H9 (cell line): ENCODE measurements around the gene IL1RAP. TPM values are rescaled to one million over a fixed set of nuclear protein-coding genes. Genes with fewer than 3 reads are reported as not detected.

ENCODE experiments used
- DNase-seq: peaks from one replicate; pipeline ENCODE4 v3.0.0-alpha.2; 2017
- H2AFZ ChIP-seq: one replicate; pipeline ENCODE4 v1.6.1; 2013; ENCODE audit warnings: mild to moderate bottlenecking, low read length, control low read depth, moderate library complexity
- H2AK5ac ChIP-seq: 2 replicates; pipeline ENCODE4 v1.6.1; 2013; ENCODE audit warnings: low read length, control low read depth, mixed read lengths; ENCODE audit not compliant: insufficient read length
- H2BK120ac ChIP-seq: one replicate; pipeline ENCODE4 v1.6.1; 2013; ENCODE audit warnings: low read depth, mild to moderate bottlenecking, low read length, control low read depth, inconsistent platforms; ENCODE audit not compliant: poor library complexity, severe bottlenecking
- H2BK12ac ChIP-seq: 2 replicates; pipeline ENCODE4 v1.6.1; 2013; ENCODE audit warnings: low read length, control low read depth, mixed read lengths, low read depth; ENCODE audit not compliant: insufficient read length
- H2BK15ac ChIP-seq: 2 replicates; pipeline ENCODE4 v1.6.1; 2013; ENCODE audit warnings: low read depth, low read length, control low read depth
- H2BK20ac ChIP-seq: one replicate; pipeline ENCODE4 v1.6.1; 2013; ENCODE audit warnings: low read depth, mild to moderate bottlenecking, low read length, control low read depth, inconsistent platforms; ENCODE audit not compliant: poor library complexity, severe bottlenecking
- H2BK5ac ChIP-seq: 2 replicates; pipeline ENCODE4 v1.6.1; 2013; ENCODE audit warnings: low read length, control low read depth, mixed read lengths; ENCODE audit not compliant: insufficient read length
- H3K14ac ChIP-seq: 2 replicates; pipeline ENCODE4 v1.6.1; 2013; ENCODE audit warnings: low read length, control low read depth; ENCODE audit not compliant: insufficient read depth
- H3K18ac ChIP-seq: 2 replicates; pipeline ENCODE4 v1.6.1; 2013; ENCODE audit warnings: low read depth, mild to moderate bottlenecking, mixed read lengths, low read length, control low read depth; ENCODE audit not compliant: insufficient read length
- H3K23ac ChIP-seq: 2 replicates; pipeline ENCODE4 v1.6.1; 2013; ENCODE audit warnings: low read length, control low read depth, mixed read lengths, low read depth; ENCODE audit not compliant: insufficient read length
- H3K23me2 ChIP-seq: 2 replicates; pipeline ENCODE4 v1.6.1; 2013; ENCODE audit warnings: low read depth, mild to moderate bottlenecking, mixed read lengths, low read length, control low read depth; ENCODE audit not compliant: insufficient read length, poor library complexity, severe bottlenecking
- H3K27ac ChIP-seq: 2 replicates; pipeline ENCODE4 v1.5.1; 2013; ENCODE audit warnings: low read length, control low read depth, mixed read lengths, low read depth; ENCODE audit not compliant: insufficient read length
- H3K27me3 ChIP-seq: 2 replicates; pipeline ENCODE4 v1.6.1; 2013; ENCODE audit warnings: low read length, control low read depth, inconsistent platforms; ENCODE audit not compliant: insufficient read depth
- H3K4ac ChIP-seq: 2 replicates; pipeline ENCODE4 v1.6.1; 2013; ENCODE audit warnings: low read depth, mild to moderate bottlenecking, control low read depth, inconsistent platforms, low read length, moderate library complexity
- H3K4me1 ChIP-seq: 2 replicates; pipeline ENCODE4 v1.6.1; 2013; ENCODE audit warnings: low read length, control low read depth, inconsistent platforms; ENCODE audit not compliant: insufficient read depth
- H3K4me2 ChIP-seq: 2 replicates; pipeline ENCODE4 v1.6.1; 2013; ENCODE audit warnings: low read length, control low read depth, mixed read lengths; ENCODE audit not compliant: insufficient read length, insufficient read depth
- H3K56ac ChIP-seq: 2 replicates; pipeline ENCODE4 v1.6.1; 2013; ENCODE audit warnings: low read depth, mild to moderate bottlenecking, mixed read lengths, low read length, control low read depth; ENCODE audit not compliant: insufficient read length
- H3K79me1 ChIP-seq: 2 replicates; pipeline ENCODE4 v1.6.1; 2013; ENCODE audit warnings: low read depth, mild to moderate bottlenecking, moderate library complexity, low read length, control low read depth, inconsistent platforms; ENCODE audit not compliant: insufficient read depth, poor library complexity, severe bottlenecking
- H3K79me2 ChIP-seq: 2 replicates; pipeline ENCODE4 v1.6.1; 2013; ENCODE audit warnings: low read length, control low read depth, inconsistent platforms; ENCODE audit not compliant: insufficient read depth
- H3K9ac ChIP-seq: 2 replicates; pipeline ENCODE4 v1.6.1; 2013; ENCODE audit warnings: low read length, control low read depth, mixed read lengths; ENCODE audit not compliant: insufficient read length; ENCODE audit errors: extremely low read depth
- H3K9me3 ChIP-seq: one replicate; pipeline ENCODE4 v1.6.1; 2013; ENCODE audit warnings: low read depth, low read length, inconsistent platforms; ENCODE audit not compliant: control insufficient read depth
- H3T11ph ChIP-seq: one replicate; pipeline ENCODE4 v1.6.1; 2013; ENCODE audit warnings: mild to moderate bottlenecking, low read length, control low read depth, inconsistent platforms
- H4K20me1 ChIP-seq: one replicate; pipeline ENCODE4 v1.6.1; 2013; ENCODE audit not compliant: control insufficient read depth, insufficient read length, insufficient read depth
- H4K5ac ChIP-seq: 2 replicates; pipeline ENCODE4 v1.6.1; 2013; ENCODE audit warnings: low read depth, mild to moderate bottlenecking, mixed read lengths, low read length, control low read depth; ENCODE audit not compliant: insufficient read length
- H4K8ac ChIP-seq: replicated peaks from 2 replicates; pipeline ENCODE4 v1.6.1; 2013; ENCODE audit warnings: low read length, control low read depth, mixed read lengths, low read depth; ENCODE audit not compliant: insufficient read length
- H4K91ac ChIP-seq: 2 replicates; pipeline ENCODE4 v1.6.1; 2013; ENCODE audit warnings: low read depth, mild to moderate bottlenecking, moderate library complexity, mixed read lengths, low read length, control low read depth; ENCODE audit not compliant: insufficient read length
- H3K27ac Mint-ChIP-seq, 3 experiments: 2 replicates in 2 of 3; 3 replicates in 1 of 3; pipeline ENCODE4 v1.8.0; 2020 to 2021; ENCODE audit warnings: mixed read lengths in 3 of 3, mild to moderate bottlenecking in 1 of 3, moderate library complexity in 1 of 3
- H3K27me3 Mint-ChIP-seq: 2 replicates; pipeline ENCODE4 v1.8.0; 2021; ENCODE audit warnings: low read depth, mild to moderate bottlenecking, moderate library complexity, mixed read lengths
- H3K36me3 Mint-ChIP-seq, 3 experiments: 2 replicates in 2 of 3; 3 replicates in 1 of 3; pipeline ENCODE4 v1.8.0; 2020 to 2021; ENCODE audit warnings: low read depth in 3 of 3, mixed read lengths in 3 of 3; ENCODE audit not compliant: insufficient read depth in 1 of 3
- H3K4me1 Mint-ChIP-seq, 2 experiments: 2 replicates each; pipeline ENCODE4 v1.8.0; 2020; ENCODE audit warnings: mixed read lengths in 2 of 2
- H3K4me3 Mint-ChIP-seq, 2 experiments: 2 replicates in 1 of 2; 3 replicates in 1 of 2; pipeline ENCODE4 v1.8.0; 2020 to 2021; ENCODE audit warnings: mild to moderate bottlenecking in 2 of 2, mixed read lengths in 2 of 2, moderate library complexity in 1 of 2
- H3K9me3 Mint-ChIP-seq, 2 experiments: 2 replicates in 1 of 2; 3 replicates in 1 of 2; pipeline ENCODE4 v1.8.0; 2020; ENCODE audit warnings: mild to moderate bottlenecking in 2 of 2, mixed read lengths in 2 of 2, moderate library complexity in 1 of 2
- CTCF ChIP-seq: fragments of 200-600 bp; sonication (generic); conservative IDR thresholded peaks from 3 replicates; pipeline ENCODE4 v1.8.0; 2021; ENCODE audit warnings: antibody characterized with exemption, mild to moderate bottlenecking
- WGBS: extraction: QIAGEN DNeasy Blood & Tissue Kit; methylation state at CpG from one replicate; pipeline ENCODE4 v1.1.7; 2013; ENCODE audit warnings: missing lambda C conversion rate, low lambda C conversion rate, mixed read lengths; ENCODE audit not compliant: insufficient read length; ENCODE audit errors: extremely low coverage; 5-methylcytosine and 5-hydroxymethylcytosine counted together
- total RNA-seq: library from RNA; stranded (reverse); gene quantifications from 2 replicates; pipeline ENCODE4 v1.2.1, GENCODE V29; 2021

IL1RAP gene
- total RNA-seq, 1 experiment from 2014 or later = 4.6 TPM

GRCh38 chr3:190526787-190527762 is 13.2 kb downstream of the IL1RAP start:
- no peak for DNase-seq
- H3K4ac ChIP-seq = no peak overlapping the region
- H3K4me1 Mint-ChIP-seq = peaks cover 6 to 11% of the 10 kb centered on the region in 2 experiments
- no peaks in the 10 kb centered on the region; the same call in 1 of the 2 replicates for H3K4me1 ChIP-seq
- no peak overlapping the region for H2AK5ac ChIP-seq
- no peaks in the 10 kb centered on the region for H3K9me3 ChIP-seq
- no peak overlapping the region for H3K18ac ChIP-seq
- H2BK15ac ChIP-seq = no peak overlapping the region
- H3K79me2 ChIP-seq = no peaks in the 10 kb centered on the region
- H4K5ac ChIP-seq = no peak overlapping the region
- no peak overlapping the region for H3T11ph ChIP-seq
- H3K27ac ChIP-seq = no peak overlapping the region
- H3K9ac ChIP-seq = no peak overlapping the region
- no peak overlapping the region for H2BK12ac ChIP-seq
- H2BK5ac ChIP-seq = no peak overlapping the region
- H3K9me3 Mint-ChIP-seq = no peaks in the 10 kb centered on the region
- H4K91ac ChIP-seq = no peak overlapping the region
- no peaks in the 10 kb centered on the region for H3K23me2 ChIP-seq
- H4K8ac ChIP-seq = no peak overlapping the region
- no peak overlapping the region for H2BK120ac ChIP-seq
- 0 out of 2 replicates have a peak, but pooled peaks cover 1% of the 10 kb centered on the region for H3K27me3 Mint-ChIP-seq
- H3K27me3 ChIP-seq = no peaks in the 10 kb centered on the region
- H2BK20ac ChIP-seq = no peak overlapping the region
- H3K4me3 Mint-ChIP-seq = no peak overlapping the region
- no peak overlapping the region for H2AFZ ChIP-seq
- no peak overlapping the region for H3K23ac ChIP-seq
- no CpG with 5 or more reads among the region's 5 CpGs for WGBS
- H3K36me3 Mint-ChIP-seq = no peaks in the 10 kb centered on the region
- no peak overlapping the region for H3K4me2 ChIP-seq
- H3K27ac Mint-ChIP-seq = no peak overlapping the region
- no peak for TF ChIP-seq CTCF
- H4K20me1 ChIP-seq = no peaks in the 10 kb centered on the region
- H3K79me1 ChIP-seq = no peaks in the 10 kb centered on the region
- H3K56ac ChIP-seq = no peak overlapping the region
- no peak overlapping the region for H3K14ac ChIP-seq
